Psoas muscle (tissue), 8 donors: ENCODE data around the gene SPDEF. TPM values are rescaled to one million over a fixed set of nuclear protein-coding genes. Genes with fewer than 3 reads are reported as not detected.
A peak's percentile ranks its signal among the peaks of the same experiment; 100 is the strongest.

ENCODE experiments used
- ATAC-seq, 4 donors: fragments of 200-7000 bp; cut with Tn5 transposase; one replicate each; pipeline ENCODE4 v1.9.1; 2020; ENCODE audit warnings: moderate library complexity in 3 of 4, mild to moderate bottlenecking in 2 of 4
- DNase-seq, 2 donors: peaks; one replicate each; pipeline ENCODE4 v3.0.0-alpha.2; 2020
- H3K27ac ChIP-seq: fragments of 200-600 bp; one replicate; pipeline ENCODE4 v1.8.0; 2022
- H3K27me3 ChIP-seq, 3 donors: fragments of 200-600 bp in 1 of 3; one replicate each; pipeline versions ENCODE4 v1.6.1 to v1.8.0; 2013 to 2022; ENCODE audit warnings: low read length in 2 of 3, mild to moderate bottlenecking in 2 of 3, moderate library complexity in 1 of 3; ENCODE audit not compliant: insufficient read depth in 3 of 3
- H3K36me3 ChIP-seq, 2 donors: fragments of 200-600 bp in 1 of 2; one replicate each; pipeline versions ENCODE4 v1.6.1 to v1.8.0; 2013 to 2022; ENCODE audit warnings: low read depth in 1 of 2, mild to moderate bottlenecking in 1 of 2, moderate library complexity in 1 of 2; ENCODE audit not compliant: insufficient read depth in 1 of 2
- H3K4me1 ChIP-seq: fragments of 200-600 bp; one replicate; pipeline ENCODE4 v1.8.0; 2022
- H3K4me3 ChIP-seq: fragments of 200-600 bp; one replicate; pipeline ENCODE4 v1.8.0; 2022; ENCODE audit warnings: mild to moderate bottlenecking
- H3K9me3 ChIP-seq: fragments of 200-600 bp; one replicate; pipeline ENCODE4 v1.8.0; 2022
- whole genome bisulfite sequencing, 3 donors: extraction: QIAGEN DNeasy Blood & Tissue Kit; methylation state at CpG; one replicate each; pipeline versions ENCODE4 v1.1.6 to v1.1.7; 2013; 5-methylcytosine and 5-hydroxymethylcytosine counted together
- intact Hi-C, 2 donors: fragments of 100-400 bp; cut with DNase I; formaldehyde crosslinking; loops; one replicate each; pipeline versions ENCODE4 v1.11.0 to v1.14.2; 2022
- polyA plus RNA-seq, 3 donors: library from polyadenylated mRNA; stranded (reverse); fragments of 200-250 nt; gene quantifications; one replicate each; pipeline ENCODE4 v1.2.3, GENCODE V29; 2013
- total RNA-seq, 4 donors: library from RNA; stranded (reverse); fragmentation: NEBNext Ultra II Directional in 2 of 4; extraction: Animal tissue kit (Norgen Biotek cat#: 25700) in 2 of 4; gene quantifications; one replicate each; pipeline versions ENCODE4 v1.2.1 to v1.2.4, GENCODE V29; 2021 to 2023
- TF ChIP-seq, protein P1 (sequence below): fragments of 200-600 bp; IDR thresholded peaks from one replicate; pipeline ENCODE4 v1.8.0; 2022; ENCODE audit warnings: antibody characterized with exemption
- donor health status: healthy with polysubstance abuse.
- donor health status: DM: no; HTN: no; CAD: no; lungs with moderate emphysema.
- donor health status: Bipolar disorder and iron deficiency.
- donor health status: healthy.
- donor health status: DM: yes; HTN: yes; CAD: no.
- donor health status: DM: no; HTN: no; CAD: no.
- donor health status: DM: no; HTN: no; CAD: no.
- donor health status: DM: yes; HTN: yes; CAD: no.

Gene SPDEF
- total and polyA plus RNA-seq, 7 donors: 0.03 to 0.22 (median 0.21) TPM; not detected in 2

- ATAC-seq (no peak), DNase-seq (no peak)
- Histone ChIP-seq H3K27ac (no peak overlapping the region), H3K27me3 (peaks cover 0 to 24% (median 4%) of the 10 kb centered on the region in 3 donors), H3K4me3 (no peak overlapping the region), H3K36me3 (no peaks in the 10 kb centered on the region), H3K4me1 (no peaks in the 10 kb centered on the region), H3K9me3 (no peaks in the 10 kb centered on the region)
- intact Hi-C loops: no loop called here
- 75 to 78% (median 76%) methylated on average over 5 of the region's 5 CpGs for WGBS, 3 donors
- TF ChIP-seq, protein P1, sequence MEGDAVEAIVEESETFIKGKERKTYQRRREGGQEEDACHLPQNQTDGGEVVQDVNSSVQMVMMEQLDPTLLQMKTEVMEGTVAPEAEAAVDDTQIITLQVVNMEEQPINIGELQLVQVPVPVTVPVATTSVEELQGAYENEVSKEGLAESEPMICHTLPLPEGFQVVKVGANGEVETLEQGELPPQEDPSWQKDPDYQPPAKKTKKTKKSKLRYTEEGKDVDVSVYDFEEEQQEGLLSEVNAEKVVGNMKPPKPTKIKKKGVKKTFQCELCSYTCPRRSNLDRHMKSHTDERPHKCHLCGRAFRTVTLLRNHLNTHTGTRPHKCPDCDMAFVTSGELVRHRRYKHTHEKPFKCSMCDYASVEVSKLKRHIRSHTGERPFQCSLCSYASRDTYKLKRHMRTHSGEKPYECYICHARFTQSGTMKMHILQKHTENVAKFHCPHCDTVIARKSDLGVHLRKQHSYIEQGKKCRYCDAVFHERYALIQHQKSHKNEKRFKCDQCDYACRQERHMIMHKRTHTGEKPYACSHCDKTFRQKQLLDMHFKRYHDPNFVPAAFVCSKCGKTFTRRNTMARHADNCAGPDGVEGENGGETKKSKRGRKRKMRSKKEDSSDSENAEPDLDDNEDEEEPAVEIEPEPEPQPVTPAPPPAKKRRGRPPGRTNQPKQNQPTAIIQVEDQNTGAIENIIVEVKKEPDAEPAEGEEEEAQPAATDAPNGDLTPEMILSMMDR: no peak
Observed at GRCh38 chr6:34569361-34569973, 13.3 kb upstream of the SPDEF start.

- peak in 1 of 4 donors; percentile 8 for ATAC-seq
- DNase-seq: no peak
- TF ChIP-seq, protein P1: no peak
- Histone ChIP-seq H3K4me3 (no peak overlapping the region), H3K27ac (no peak overlapping the region), H3K27me3 (peaks cover 0 to 24% (median 4%) of the 10 kb centered on the region in 3 donors), H3K4me1 (no peaks in the 10 kb centered on the region), H3K36me3 (no peaks in the 10 kb centered on the region), H3K9me3 (no peaks in the 10 kb centered on the region)
- 42 to 58% (median 45%) methylated on average over 10 to 12 of the region's 12 CpGs for WGBS, 3 donors
- intact Hi-C loops: no loop called here
Observed at GRCh38 chr6:34568341-34569201, 12.4 kb upstream of the SPDEF start.

GRCh38 chr6:34566830-34567546 lies 10.9 kb upstream of the SPDEF start:
- Histone ChIP-seq H3K27me3 (peaks cover 0 to 24% (median 4%) of the 10 kb centered on the region in 3 donors), H3K36me3 (no peaks in the 10 kb centered on the region), H3K9me3 (no peaks in the 10 kb centered on the region), H3K27ac (no peak overlapping the region), H3K4me3 (no peak overlapping the region), H3K4me1 (no peaks in the 10 kb centered on the region)
- whole genome bisulfite sequencing, 3 donors: 78 to 90% (median 84%) methylated on average over 14 of the region's 14 CpGs
- DNase-seq (no peak), ATAC-seq (no peak)
- intact Hi-C loops: no loop called here
- TF ChIP-seq, protein P1: no peak

- H3K27ac ChIP-seq: no peak overlapping the region
- TF ChIP-seq, protein P1: no peak
- ATAC-seq (no peak), DNase-seq (no peak)
- no peak overlapping the region for H3K4me3 ChIP-seq
- no peaks in the 10 kb centered on the region for H3K4me1 ChIP-seq
- no peaks in the 10 kb centered on the region for H3K9me3 ChIP-seq
- intact Hi-C loops: no loop called here
- 44 to 46% (median 45%) methylated on average over 5 of the region's 5 CpGs for WGBS, 3 donors
- H3K36me3 ChIP-seq: no peaks in the 10 kb centered on the region
- peaks cover 0 to 24% (median 4%) of the 10 kb centered on the region in 3 donors for H3K27me3 ChIP-seq
Observed at GRCh38 chr6:34565722-34566137, 9.6 kb upstream of the SPDEF start.
